NB4 (cell line): ENCODE data around the gene APOBEC3B.

Experiments
- MYC ChIP-seq: IDR thresholded peaks from 2 replicates; pipeline ENCODE4 v1.6.1; 2011; ENCODE audit warnings: low read depth, low read length
- POLR2A ChIP-seq: IDR thresholded peaks from 2 replicates; pipeline ENCODE4 v1.6.1; 2011; ENCODE audit warnings: mild to moderate bottlenecking; ENCODE audit not compliant: insufficient read length; ENCODE audit errors: extremely low read depth
- TF ChIP-seq, protein P1 (sequence below): IDR thresholded peaks from one replicate; pipeline ENCODE4 v1.5.1; 2012; ENCODE audit warnings: low read depth, low read length
- TF ChIP-seq, protein P2 (sequence below): IDR thresholded peaks from 2 replicates; pipeline ENCODE4 v1.6.1; 2011; ENCODE audit warnings: low read depth, low read length

DNA sequence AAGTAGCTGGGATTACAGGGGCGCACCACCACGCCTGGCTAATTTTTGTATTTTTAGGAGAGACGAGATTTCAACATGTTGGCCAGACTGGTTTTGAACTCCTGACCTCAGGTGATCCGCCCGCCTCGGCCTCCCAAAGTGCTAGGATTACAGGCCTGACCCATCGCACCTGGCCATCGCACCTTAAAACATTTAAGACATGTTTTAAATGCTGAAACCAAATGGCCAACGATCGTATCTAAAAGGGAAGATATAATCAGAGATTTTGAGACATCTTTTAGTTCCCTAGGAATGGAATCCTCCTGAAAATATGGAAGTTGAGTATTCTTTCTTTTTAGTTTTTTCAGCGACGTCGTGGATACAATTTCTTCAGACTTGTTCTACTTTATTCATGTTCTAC, 46.5 kb upstream of the APOBEC3B start:
- TF ChIP-seq, protein P1, sequence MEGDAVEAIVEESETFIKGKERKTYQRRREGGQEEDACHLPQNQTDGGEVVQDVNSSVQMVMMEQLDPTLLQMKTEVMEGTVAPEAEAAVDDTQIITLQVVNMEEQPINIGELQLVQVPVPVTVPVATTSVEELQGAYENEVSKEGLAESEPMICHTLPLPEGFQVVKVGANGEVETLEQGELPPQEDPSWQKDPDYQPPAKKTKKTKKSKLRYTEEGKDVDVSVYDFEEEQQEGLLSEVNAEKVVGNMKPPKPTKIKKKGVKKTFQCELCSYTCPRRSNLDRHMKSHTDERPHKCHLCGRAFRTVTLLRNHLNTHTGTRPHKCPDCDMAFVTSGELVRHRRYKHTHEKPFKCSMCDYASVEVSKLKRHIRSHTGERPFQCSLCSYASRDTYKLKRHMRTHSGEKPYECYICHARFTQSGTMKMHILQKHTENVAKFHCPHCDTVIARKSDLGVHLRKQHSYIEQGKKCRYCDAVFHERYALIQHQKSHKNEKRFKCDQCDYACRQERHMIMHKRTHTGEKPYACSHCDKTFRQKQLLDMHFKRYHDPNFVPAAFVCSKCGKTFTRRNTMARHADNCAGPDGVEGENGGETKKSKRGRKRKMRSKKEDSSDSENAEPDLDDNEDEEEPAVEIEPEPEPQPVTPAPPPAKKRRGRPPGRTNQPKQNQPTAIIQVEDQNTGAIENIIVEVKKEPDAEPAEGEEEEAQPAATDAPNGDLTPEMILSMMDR = no peak
- TF ChIP-seq POLR2A (no peak), MYC (no peak)
- TF ChIP-seq, protein P2, sequence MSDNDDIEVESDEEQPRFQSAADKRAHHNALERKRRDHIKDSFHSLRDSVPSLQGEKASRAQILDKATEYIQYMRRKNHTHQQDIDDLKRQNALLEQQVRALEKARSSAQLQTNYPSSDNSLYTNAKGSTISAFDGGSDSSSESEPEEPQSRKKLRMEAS = no peak
